Stimulated activated CD4-positive, alpha-beta T cell treated with anti-CD3 and anti-CD28 coated beads, Interleukin-4, amount 100 ng/mL, for 4 hours (primary cell): Measurements from ENCODE around the gene UBR4.
A peak's percentile ranks its signal among the peaks of the same experiment; 100 is the strongest.

Source experiments
- DNase-seq, 2 experiments: peaks; one replicate each; pipeline ENCODE4 v3.0.0-alpha.2; 2020

The UBR4 gene

DNA sequence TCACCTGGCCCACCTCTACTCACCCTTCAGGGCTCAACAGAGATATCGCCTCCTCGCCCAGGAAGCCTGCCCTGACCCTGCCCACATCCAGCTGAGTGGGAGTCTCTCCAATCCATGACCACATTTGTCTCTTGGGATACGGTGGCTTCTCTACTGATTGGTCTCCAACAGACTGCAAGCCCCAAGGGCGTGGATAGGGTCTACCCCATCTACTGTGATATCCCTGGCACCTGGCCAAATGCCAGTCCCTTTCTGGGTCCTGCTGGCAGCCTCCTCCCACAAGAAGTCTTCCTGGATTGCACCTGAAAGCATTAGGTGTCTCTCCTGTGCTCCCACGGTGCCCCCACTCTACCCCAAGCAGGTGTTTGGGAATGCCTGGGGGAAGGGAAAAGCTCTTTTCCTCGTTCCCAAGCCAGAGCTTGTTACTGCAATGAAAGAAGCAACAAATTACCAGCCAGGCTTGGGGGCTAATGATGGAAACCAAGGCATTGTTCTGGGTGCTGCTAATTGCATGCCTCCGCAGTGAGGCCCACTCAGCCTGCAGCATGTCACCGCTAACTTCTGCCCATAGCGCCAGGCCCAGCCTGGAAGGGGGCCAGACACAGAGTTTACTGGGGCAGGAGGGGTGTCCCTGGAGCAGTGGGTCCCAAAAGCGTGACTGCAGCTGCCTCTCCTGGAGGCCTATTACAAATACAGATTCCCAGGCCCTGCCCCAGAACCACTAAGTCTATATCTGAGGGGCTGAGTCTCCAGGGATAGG, 162.9 kb downstream of the UBR4 start:
- DNase-seq: no peak

DNA sequence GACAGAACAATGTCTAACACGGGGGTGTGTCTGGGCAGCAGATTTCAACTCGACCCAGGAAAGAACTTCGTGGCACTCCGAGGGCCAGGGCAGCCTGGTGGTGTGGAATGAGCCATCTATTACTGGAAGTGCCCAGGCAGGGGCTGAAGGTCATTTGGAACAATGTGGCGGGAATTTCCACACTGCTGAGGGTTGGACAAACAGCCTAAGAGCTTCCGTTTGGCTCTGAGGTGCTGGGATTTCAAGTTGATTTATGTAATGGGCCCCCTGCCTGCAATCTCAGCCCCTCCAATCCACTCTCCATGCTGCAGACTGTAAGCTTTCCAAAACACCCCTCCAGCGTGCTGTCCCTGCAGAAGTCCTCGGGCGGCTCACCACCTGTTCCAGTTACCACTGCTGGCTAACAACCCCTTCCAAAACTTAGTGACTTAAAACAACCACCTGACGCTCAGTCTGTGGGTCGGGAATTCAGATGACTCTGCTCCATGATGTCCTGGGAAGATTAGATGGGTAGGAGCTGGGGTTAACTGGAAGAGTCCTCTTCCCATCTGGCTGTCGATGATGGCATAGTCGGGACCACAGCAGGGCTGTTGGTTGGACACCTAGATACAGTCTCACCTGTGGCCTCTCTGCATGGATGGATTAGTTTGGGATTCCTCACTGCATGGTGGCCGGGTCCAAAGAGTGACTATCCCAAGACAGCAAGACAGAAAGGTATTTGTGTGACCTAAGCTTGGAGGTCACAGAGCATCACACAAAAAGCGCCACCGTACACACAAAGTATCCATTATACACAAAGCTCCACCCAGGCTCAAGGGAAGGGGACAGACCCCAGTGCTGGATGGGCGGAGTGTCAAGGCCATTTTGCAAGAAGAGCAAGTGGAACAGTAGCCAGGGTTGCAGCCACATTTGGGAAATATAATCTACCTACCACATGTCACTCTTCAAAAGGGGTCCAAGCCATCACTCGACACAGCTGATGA, 163.9 kb downstream of the UBR4 start:
- DNase-seq: no peak

DNA sequence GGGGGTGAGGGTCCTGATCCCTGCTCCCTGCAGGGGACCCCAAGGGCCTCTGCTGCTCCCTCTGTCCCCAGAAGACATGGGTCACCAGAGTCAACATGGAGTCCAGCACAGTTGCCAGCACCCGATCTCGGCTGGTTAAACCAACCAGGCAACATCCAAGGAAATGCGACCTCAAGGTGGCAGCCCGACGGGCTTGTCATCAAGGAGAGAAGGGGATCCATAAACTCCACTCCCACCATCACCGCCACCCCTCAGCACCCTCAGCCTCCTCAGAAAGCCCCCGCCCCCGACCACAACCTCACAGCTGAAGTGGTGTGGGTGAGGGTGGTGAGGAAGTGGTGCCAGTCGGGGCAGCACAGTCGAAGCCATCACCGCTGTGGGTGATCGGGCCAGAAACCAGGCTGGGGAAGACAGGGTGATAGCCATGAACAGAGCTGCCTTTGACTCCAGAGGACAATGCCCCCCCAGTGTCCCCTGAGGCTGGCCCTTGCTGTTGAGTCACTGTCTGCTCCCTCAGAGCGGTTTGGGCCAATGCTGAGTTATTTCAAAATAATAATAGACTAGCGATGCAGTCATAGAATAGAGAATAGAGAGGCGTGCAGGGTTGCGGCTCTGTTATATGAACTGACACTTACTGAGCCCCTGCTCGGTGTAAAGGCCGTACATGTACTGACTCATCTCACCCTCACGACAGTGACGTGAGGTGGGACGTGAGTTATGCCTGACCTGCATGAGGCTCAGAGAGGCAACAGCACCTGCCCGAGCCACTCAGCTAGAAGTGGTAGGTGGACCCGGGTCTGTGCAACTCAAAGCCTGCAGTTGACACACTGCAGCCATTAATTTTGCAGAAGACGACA, 164.9 kb downstream of the UBR4 start:
- no peak for DNase-seq

DNA sequence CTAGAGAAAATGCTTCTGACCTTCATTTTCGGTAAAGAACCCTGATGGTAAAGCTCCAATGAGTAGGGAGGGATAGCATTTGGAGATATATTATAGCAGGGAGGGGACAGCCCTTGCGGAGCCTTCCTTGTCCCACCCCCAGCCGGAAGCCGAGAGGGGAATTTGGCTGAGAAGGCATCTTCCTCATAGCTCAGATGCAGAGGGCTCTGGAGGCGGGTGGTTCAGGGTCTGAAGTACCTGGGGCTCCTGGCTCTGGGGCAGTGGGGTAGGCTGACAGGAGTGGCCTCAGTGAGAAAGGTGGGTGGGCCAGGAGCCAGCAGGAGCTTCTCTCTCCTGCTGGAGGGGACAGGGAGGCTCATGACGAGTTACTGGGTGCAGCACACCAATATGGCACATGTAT, 165.6 kb downstream of the UBR4 start:
- no peak for DNase-seq

DNA sequence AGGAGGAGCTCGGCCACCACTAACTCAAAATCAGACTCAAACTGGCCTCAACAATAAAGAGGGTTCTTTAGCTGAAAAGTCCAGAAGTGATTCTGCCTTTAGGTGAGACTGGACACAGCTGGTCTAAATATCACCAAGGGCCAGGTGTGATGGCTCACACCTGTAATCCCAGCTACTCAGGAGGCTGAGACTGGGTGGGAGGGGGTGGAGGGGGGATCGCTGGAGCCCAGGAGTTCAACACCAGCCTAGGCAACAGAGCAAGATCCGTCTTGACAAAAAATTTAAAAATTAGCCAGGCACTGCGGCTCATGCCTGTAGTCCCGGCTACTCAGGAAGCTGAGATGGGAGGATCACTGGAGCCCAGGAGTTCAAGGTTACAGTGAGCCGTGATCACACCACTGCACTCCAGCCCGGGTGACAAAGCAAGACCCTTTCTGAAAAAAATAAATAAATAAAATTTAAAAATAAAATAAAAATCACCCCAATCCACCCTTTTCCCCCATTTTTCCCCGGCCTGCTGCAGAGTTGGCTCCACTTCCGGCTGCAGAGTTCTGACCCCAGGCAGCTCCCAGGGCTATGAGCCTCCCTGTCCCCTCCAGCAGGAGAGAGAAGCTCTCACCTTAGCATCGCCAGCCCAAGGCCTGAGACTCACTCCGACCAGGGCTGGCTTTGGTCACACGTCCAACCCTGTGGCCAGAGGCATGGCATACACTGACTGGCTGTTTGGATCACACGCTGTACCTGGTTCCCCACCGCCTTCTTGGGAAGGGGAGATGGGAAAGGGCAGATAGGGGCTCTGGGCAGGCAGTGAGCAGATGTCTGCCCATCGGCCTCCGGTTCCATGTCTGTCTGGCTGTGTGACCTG, 166.3 kb downstream of the UBR4 start:
- no peak for DNase-seq

DNA sequence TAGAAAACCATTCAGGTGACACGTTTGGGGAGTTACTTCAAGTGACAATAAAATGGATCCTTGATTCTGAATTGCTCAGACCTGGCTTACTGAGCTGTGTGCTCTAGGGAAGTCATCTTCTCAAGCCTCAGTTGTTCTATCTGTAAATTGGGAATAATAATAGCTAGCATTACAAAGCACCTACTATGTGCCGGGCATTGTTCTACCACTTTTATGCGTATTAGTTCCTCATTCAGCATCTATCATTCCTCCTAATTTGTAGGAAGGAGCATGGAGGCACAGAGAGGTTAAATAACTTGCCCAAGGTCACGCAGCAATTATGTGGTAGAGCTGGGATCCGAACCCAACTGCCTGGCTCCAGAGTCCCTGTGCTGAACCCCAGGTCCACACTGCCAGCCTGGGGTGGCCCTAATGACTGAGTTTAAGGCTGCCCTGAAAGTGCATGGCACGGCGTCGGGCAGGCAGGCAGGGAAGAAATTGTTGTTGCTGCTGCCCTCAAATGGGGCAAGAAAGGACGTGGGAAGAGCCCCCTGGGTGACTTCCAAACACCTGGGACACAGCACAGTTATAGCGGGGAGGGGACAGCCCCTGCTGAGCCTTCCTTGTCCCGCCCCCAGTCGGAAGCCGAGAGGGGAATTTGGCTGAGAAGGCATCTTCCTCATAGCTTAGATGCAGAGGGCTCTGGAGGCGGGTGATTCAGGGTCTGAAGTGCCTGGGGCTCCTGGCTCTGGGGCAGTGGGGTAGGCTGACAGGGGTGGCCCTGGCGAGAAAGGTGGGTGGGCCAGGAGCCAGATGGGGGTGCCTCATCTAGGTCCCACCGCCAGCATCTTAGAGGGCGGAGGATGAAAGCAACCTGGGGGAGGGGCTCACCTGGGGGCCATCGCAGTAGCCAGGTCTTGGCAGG, 167.1 kb downstream of the UBR4 start:
- DNase-seq: peak in 1 of 2 experiments; percentile 23

DNA sequence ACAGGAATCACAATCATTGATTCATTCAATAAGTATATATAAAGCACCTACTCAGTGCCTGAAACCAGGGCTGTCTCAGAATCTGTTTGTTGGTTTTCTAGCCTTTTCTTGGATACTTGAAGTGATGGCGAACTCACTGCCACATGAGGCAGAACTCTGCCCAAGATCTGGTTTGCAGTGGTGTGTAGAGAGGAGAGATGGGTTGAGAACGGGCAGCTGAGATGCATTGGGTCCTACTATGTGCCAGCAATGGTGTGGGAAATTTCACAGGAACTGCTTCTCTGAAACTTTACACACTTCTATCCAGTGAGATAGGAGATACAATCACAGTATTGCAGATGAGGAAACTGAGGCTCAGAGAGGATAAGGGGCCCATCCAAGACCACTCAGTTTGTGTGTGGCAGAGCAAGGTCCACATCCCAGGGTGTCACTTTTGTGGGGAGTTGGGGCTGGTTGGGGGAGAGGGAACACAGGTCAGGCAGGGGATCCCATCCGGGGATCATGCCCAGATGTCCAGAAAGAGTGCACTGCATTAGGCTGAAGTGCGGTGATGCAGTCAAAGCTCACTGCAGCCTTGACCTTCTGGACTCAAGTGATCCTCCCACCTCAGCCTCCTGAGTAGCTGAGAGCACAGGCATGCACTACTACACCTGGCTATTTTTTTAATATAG, 169.9 kb downstream of the UBR4 start:
- no peak for DNase-seq

DNA sequence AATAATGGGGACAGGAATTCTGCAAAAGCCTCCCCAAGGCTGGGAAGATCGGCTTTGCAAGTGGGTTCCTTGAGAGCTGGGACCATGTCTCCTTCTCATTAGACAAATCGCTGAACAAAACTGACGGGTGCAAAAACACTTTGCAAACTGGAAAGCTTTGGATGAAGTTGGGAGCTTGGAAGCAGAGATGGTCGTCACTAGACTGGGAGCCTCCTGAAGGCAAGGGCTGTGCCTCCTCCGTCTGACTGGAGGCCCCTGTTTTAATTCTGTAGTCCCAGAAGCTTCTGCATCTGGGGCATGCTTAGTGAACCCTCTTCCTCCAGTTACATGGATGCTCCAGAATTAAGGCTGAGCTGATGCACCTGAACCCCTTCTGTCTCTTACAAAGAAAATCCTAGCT, 171.3 kb downstream of the UBR4 start:
- no peak for DNase-seq

DNA sequence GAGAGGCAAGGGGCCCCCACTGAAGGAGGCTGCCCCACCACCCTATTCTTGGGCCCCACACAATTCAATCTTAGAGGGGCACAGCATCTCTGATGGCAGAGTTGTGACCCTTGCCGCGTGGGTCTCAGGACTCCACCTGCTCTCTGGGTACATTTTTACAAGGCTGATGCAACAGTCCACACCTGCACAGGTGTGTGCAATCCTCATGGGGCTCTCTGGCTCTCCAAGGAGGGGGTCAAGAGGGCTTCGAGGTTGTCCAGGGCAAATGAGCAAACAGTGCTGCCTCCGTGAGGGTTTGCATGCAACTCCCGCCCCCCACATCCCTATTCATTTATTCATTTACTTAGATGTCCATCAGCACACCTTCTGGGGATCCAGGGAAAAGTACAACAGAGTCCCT, 172.0 kb downstream of the UBR4 start:
- no peak for DNase-seq

DNA sequence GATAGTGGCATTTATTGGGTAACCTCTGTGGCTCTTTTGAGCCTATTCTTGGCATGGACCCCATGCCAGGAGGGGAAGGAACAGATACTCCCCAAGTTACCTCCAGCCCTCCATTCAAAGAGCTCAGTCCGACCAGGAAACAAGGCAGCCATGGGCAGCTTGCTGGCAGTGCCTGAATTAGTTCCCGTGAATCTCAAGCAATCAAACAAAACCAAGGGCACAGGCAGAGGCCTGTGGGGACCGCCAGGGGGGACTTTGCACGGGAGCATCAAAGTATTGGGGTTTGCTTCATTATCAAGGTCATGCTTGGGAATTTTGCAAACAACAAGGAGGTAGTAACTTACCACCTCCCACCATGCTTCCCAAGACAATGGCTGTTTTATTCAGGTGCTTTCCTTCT, 172.4 kb downstream of the UBR4 start:
- DNase-seq: no peak

DNA sequence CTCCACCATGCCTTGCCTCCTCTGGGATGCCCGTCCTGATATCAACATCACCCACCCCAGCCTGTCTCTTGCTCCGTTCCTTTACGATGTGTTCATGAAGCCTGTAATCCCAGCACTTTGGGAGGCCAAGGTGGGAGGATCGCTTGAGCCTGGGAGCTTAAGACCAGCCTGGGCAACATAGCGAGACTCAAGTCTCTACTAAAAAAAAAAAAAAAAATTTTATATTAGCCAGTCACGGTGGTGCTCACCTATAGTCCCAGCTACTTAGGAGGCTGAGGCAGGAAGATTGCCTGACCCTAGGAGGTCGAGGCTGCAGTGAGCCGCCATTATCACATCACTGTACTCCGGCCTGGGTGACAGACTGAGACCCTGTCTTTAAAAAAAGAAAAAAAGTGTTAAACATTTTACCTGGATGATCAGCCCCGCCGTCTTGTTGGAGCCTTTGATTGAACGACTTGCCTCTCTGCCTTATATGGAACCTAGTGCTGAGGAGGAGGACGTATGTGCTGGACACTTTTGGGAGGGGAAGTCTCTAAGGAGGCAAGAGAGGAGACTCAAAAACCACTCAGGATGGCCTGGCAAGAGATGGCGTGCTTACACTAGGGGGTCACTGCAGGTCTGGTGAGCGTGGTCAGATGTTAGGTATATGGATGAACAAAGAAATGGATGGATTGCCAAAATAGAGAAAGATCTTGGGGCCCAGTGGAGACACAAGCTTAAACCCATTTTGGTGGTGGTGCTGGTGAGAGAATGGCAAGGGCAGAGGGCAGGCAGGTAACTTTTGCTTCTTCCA, 173.1 kb downstream of the UBR4 start:
- no peak for DNase-seq

DNA sequence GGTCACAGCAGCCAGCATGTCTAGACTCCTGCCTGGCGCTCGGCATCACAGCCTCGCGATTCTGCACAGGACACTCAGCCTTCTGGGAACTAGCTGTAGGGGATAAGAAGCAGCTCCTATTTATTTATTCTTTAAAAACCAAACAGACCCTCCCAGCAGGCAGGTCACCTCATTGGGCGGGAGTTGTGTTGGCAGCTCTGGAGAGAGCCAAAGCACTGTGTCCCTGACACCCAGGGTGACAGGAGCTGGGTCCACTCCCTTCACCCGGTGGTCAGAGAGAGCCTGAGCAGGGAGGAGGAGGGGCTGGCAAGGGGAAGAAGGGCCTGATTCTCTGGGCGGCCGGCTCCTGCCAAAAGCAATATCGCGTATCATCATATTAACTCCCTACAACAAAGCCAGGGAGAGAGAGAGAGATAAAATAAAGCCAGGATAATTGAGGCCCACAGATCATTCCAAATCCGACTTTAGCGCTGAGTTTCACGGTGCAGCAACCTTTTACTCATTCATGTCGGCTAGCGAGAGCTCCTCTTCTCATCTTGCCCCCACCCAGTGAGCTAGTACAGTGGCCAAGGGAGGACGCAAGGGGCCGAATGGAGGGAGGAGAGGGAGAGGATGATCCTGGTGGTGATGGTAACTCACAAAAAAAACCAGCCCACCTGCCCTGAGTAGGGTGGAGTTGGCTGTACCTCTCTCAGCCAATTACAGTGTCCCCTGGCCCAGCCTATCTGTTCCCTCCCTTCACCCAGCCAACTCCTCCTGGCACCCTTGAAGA, 173.8 kb downstream of the UBR4 start:
- no peak for DNase-seq

DNA sequence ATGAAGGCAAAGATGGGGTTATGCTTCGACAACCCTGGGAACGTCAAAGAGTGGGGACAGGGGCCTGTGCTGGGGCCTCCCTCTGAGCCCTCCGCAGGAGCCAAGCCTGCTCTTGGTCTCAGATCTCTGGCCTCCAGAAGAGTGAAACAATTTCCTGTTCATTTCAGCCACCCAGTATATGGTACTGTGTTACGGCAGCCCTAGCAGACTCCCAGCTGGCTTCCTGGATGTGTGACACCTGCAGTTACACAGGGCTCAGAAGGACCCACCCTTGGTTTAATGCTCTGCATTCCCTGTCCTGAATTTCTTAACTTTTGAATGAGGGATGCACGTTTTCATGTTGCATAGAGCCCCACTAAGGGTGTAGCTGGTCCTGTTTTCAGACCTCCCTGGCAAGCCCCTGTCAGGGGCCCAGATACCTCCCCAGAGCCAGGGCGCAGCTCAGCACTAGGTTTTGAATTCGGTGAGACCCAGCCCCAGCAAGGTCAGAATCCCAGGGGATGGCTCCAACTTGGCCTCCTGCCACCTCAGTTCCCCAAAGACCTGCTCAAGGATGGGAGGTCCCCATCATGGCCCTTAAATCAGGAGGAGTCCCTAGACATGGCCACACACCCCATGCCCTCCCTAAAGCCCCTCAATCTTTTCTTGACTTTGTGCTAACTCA, 174.6 kb downstream of the UBR4 start:
- no peak for DNase-seq

DNA sequence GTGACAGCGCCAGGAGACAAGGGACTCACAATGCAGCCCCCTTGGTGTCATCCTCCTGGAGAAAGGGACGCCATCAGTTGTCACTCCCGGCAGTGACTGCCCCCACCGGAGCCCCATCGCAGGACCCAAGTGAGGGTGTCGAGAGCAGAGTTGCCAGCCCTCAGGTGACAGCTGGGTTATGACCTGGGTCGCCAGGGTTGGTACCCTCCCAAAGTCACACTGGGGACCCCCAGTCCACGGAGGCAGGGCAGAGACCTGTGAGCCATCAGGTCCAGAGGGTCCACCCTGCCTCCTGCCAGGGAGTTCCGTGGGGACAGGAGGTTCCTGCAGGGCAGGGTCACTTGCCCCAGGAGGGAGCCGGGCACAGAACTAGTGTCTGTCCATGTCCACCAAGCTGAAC, 175.3 kb downstream of the UBR4 start:
- no peak for DNase-seq

DNA sequence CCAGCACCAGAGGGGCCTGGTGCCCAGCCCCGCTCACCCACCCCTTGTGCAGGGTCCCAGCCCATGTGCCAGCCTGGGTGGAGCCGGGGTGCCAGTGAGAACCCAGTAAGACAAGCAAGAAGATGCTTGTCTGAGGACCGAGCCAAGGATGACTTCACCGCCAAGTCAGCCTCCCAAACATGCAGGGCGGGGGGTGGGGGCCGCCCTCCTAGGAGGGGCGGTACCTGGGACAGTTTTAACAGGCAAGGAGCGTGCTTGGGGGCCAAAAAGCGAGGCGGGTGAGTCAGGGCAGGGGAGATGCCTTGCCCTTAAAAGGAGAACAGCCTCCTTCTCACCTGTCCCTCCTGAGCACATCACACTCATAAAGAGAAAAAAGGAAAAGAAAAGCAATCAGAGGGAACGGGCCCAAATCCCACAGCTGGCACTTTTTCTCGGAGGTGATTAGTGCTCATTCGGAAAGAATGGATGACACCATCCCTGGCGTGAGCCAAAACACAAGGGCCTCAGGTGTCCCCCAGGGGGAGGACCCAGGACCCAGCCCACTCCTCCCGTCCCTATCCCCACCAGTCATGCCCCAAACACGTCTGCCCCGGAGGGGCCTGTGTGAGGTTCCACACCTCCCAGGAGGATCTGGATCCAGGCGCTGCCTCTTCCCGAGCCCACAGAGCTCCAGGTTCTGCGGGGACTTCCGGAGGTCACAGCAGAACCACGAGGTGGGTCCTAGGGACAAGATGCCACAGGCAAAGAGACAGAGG, 176.0 kb downstream of the UBR4 start:
- no peak for DNase-seq

DNA sequence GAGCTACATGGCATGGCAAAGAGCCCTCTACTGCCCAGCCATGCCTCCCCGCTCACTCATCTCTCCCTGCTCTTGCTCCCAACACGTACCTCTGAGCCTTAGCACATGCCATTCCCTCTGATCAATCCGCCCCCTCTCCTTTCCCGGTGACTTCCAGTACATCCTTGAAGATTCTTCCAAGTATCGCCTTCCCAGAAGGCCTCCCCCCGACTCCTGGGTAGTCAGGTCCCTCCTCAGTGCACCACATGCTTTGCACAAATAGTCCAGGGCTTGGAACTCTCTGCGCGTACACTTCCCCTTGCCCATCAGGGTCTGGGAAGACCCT, 176.6 kb downstream of the UBR4 start:
- no peak for DNase-seq

DNA sequence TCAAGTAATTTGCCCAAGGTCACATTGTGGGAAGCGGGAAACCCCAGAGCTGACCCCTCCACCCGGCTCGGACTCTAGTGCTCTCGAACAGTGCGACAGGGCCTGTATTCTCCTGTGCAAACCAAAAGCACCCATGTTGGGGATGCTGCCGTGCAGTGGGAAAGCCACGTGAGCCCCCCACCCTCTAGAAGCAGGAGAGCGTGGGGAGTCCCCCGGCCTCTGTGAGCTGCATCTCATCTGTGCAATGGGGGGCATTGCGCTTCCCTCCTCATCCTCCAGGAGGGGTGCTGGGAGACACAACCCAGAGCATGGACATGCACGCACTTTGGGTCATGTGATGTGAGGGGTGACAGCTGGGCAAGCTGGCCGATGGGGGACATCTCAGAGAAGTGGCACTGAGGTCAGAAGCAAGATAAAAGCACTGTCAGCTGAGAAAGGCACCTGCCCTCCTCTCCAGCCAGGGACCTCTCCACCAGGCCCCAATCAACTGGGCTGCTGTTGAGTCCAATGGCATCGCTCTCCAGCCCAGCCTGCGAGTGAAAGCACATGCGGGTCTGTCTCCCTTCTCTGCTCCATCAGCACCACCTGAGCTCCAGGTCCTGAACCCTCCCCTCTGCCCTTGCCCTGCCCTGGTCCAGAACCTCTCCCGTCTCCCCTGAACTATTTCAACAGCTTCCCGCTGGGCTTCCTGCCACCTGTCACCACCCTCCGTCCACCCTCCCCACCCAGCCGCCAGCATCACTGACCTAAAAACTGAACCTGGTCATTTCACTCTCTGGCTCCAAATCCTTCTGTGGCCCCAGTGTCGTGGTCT, 177.2 kb downstream of the UBR4 start:
- DNase-seq: no peak
